AG04450 (cell line): Measurements from ENCODE around the gene ENOSF1. TPM values are rescaled to one million over a fixed set of nuclear protein-coding genes. Genes with fewer than 3 reads are reported as not detected.

ENCODE experiments used
- CTCF ChIA-PET: fragments of 300-600, 350-600 bp; formaldehyde crosslinking; extraction: SDS; loops from one replicate; lab custom pipeline; 2022; ENCODE audit warnings: antibody characterized with exemption, inconsistent platforms; lab: Charles Lee
- POLR2A ChIA-PET: fragments of 350-600 bp; formaldehyde crosslinking; extraction: SDS; loops from one replicate; lab custom pipeline; 2021; ENCODE audit warnings: antibody characterized with exemption, inconsistent platforms; lab: Yijun Ruan, JAX
- DNase-seq: peaks from one replicate; pipeline ENCODE4 v3.0.0-alpha.2; 2011; ENCODE audit warnings: low read depth, low spot score
- H3K27ac ChIP-seq: one replicate; pipeline ENCODE4 v1.5.1; 2012; ENCODE audit warnings: low read depth, low read length, control low read depth
- H3K27me3 ChIP-seq: one replicate; pipeline ENCODE4 v1.6.0; 2012; ENCODE audit warnings: low read length; ENCODE audit not compliant: control insufficient read depth, insufficient read depth
- H3K4me3 ChIP-seq: 2 replicates; pipeline ENCODE4 v1.5.1; 2011; ENCODE audit warnings: mild to moderate bottlenecking, low read depth, low read length, control low read depth
- H3K9me3 ChIP-seq: 2 replicates; pipeline ENCODE4 v1.5.1; 2012; ENCODE audit warnings: low read length; ENCODE audit not compliant: control insufficient read depth, insufficient read depth
- polyA plus RNA-seq: library from polyadenylated mRNA; depleted of rRNA; stranded (reverse); fragments of >200 nt; gene quantifications from 2 replicates; pipeline ENCODE4 v1.2.3, GENCODE V29; 2011
- TF ChIP-seq, protein P1 (sequence below): IDR thresholded peaks from 2 replicates; pipeline ENCODE4 v1.5.1; 2011; ENCODE audit warnings: low read depth, low read length, control low read depth, inconsistent platforms

ENOSF1 gene
- polyA plus RNA-seq, 1 experiment, result 10.9 TPM

DNA sequence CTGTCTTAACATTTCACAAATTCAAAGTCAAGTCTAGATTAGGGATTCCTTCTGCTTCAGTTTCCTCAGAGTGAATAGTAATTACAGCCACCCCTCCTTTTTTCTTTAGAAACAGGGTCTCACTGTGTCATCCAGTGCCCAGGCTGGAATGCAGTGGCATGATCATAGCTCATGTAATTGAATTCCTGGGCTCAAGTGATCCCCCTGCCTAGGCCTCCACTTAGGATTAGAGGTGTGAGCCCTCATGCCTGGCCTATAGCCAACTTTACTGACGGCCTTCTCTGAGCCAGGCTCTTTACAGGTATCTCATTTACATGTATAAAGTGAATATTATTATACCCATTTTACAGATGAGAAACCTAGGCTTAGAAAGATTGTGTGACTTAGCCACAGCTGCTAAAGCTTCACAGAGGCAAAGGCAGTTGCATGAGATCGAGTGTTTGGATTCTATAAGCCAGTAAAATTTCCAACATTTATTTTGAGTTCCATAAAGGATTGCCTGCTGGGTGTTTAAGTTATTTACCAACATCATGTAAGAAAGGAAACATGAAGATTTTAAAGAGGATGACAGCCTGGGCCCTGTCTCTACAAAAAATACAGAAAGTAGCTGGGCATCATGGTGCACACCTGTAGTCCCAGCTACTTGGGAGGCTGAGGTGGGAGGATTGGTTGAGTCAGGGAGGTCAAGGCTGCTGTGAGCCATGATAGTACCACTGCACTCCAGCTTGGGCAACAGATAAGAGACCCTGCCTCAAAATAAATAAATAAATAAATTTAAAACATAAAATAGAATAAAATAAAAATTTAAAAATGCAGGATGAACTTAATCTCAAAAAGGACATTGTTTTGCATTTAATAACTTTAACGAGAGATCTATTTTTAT, 1.8 kb downstream of the ENOSF1 start:
- CTCF ChIA-PET, result interaction anchor here (0.7 to 2.2 kb wide), 2 partner anchors 120 to 126 kb away, joined by 3 to 8 read pairs; no protein-coding TSS in a partner anchor
- TF ChIP-seq, protein P1, sequence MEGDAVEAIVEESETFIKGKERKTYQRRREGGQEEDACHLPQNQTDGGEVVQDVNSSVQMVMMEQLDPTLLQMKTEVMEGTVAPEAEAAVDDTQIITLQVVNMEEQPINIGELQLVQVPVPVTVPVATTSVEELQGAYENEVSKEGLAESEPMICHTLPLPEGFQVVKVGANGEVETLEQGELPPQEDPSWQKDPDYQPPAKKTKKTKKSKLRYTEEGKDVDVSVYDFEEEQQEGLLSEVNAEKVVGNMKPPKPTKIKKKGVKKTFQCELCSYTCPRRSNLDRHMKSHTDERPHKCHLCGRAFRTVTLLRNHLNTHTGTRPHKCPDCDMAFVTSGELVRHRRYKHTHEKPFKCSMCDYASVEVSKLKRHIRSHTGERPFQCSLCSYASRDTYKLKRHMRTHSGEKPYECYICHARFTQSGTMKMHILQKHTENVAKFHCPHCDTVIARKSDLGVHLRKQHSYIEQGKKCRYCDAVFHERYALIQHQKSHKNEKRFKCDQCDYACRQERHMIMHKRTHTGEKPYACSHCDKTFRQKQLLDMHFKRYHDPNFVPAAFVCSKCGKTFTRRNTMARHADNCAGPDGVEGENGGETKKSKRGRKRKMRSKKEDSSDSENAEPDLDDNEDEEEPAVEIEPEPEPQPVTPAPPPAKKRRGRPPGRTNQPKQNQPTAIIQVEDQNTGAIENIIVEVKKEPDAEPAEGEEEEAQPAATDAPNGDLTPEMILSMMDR, result no peak
- H3K27ac ChIP-seq, result no peak overlapping the region

GRCh38 chr18:709771-710170, 2.7 kb downstream of the ENOSF1 start:
- Histone ChIP-seq H3K4me3 (no peak overlapping the region), H3K27me3 (no peaks in the 10 kb centered on the region), H3K9me3 (peaks cover 11% of the 10 kb centered on the region), H3K27ac (no peak overlapping the region)
- ChIA-PET POLR2A (no interaction called here), CTCF (interaction anchor here (0.7 to 2.2 kb wide), 3 partner anchors 39 to 126 kb away, joined by 3 to 8 read pairs (median 3); no protein-coding TSS in a partner anchor)
- TF ChIP-seq, protein P1, result no peak
- no peak for DNase-seq

More for the DNA sequence above, 1.8 kb downstream of the ENOSF1 start:
- Histone ChIP-seq H3K27me3 (no peaks in the 10 kb centered on the region), H3K4me3 (peak overlapping the region; percentile 74; the same call in 1 of the 2 replicates), H3K9me3 (peaks cover 11% of the 10 kb centered on the region)
- POLR2A ChIA-PET, result no interaction called here
- DNase-seq, result no peak

DNA sequence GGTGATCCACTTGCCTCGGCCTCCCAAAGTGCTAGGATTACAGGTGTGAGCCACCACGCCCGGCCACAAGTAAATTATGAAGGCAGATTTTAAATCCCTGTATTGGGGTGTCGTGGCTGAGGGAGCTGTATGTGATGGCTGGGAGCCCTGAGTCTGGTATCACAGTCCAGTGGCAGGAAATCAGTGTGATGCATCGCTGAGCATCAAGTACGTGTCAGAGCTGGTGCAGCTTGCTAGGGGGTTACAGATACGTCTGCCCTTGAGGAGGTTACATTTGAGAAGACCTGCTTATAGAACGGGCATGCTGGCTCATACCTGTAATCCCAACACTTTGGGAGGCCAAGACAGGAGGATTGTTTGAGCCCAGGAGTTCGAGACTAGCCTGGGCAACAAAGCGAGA, 4.3 kb downstream of the ENOSF1 start:
- ChIA-PET CTCF (interaction anchor here (0.6 to 2.3 kb wide), 4 partner anchors 83 to 449 kb away, joined by 3 to 17 read pairs (median 3); no protein-coding TSS in a partner anchor), POLR2A (no interaction called here)
- Histone ChIP-seq H3K27ac (no peak overlapping the region), H3K4me3 (no peak overlapping the region), H3K9me3 (peaks cover 6% of the 10 kb centered on the region), H3K27me3 (no peaks in the 10 kb centered on the region)
- no peak for DNase-seq
- TF ChIP-seq, protein P1, result no peak

DNA sequence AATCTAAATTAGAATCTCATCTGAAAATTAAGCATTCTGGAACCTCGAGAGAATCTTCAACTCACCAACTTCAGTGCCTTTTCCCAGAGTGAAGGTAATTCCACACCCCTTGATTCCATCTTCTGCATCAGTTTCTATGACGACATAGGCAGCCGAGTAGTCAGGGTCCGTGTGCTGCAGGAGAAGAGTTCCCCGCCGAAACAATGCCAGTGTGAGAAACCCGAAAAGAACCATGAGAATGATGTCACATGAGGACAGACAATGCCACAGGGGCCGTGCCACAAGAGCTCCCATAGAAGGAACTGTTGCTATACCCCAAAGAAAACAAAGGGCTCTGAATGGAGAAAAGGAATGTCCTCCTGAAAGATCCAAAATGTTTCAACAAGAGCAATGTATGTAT, 6.0 kb downstream of the ENOSF1 start:
- ChIA-PET CTCF (interaction anchor here (1.4 kb wide), 1 partner anchor 82 kb away, joined by 3 read pairs; no protein-coding TSS in a partner anchor), POLR2A (no interaction called here)
- no peak overlapping the region for H3K27ac ChIP-seq
- DNase-seq, result no peak
- H3K27me3 ChIP-seq, result no peaks in the 10 kb centered on the region
- H3K9me3 ChIP-seq, result no peaks in the 10 kb centered on the region
- no peak overlapping the region for H3K4me3 ChIP-seq
- TF ChIP-seq, protein P1, result no peak
